HG03457 (cell line): ENCODE data around the gene SRGAP1.
"Not testable (repeated sequence)": the region's sequence is repeated elsewhere in the genome, so short reads cannot be mapped to it uniquely, and the experiment has no call there.

Experiments used
- ATAC-seq: cut with Tn5 transposase; IDR thresholded peaks from one replicate; pipeline ENCODE4 v1.9.1; 2021; ENCODE audit warnings: moderate number of reproducible peaks; ENCODE audit not compliant: unreplicated experiment

Gene SRGAP1

GRCh38 chr12:63865448-63865847 is 20.9 kb downstream of the SRGAP1 start:
- ATAC-seq: no peak

- ATAC-seq: no peak
These were observed 22.6 kb downstream of the SRGAP1 start for GRCh38 chr12:63867053-63867452.

- no peak for ATAC-seq
These were observed 25.2 kb downstream of the SRGAP1 start for GRCh38 chr12:63869656-63870055.

- no peak for ATAC-seq
These were observed 26.3 kb downstream of the SRGAP1 start for GRCh38 chr12:63870838-63871237.

- no peak for ATAC-seq
These were observed 30.5 kb downstream of the SRGAP1 start for GRCh38 chr12:63874897-63875480.

GRCh38 chr12:63875703-63876102 is 31.2 kb downstream of the SRGAP1 start:
- ATAC-seq: no peak

DNA sequence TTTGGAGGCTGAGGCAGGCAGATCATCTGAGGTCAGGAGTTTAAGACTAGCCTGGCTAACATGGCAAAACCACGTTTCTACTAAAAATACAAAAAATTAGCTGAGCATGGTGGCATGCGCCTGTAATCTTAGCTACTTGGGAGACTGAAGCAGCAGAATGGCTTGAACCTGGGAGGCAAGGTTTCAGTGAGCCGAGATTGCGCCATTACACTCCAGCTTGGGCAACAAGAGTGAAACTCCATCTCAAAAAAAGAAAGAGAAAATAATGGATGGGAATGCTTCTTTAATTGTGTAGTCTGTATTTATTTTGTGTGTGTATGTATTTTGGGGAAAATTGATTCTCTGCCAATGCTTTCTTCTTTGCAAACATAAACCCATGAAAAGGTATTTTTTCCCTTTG is 32.5 kb downstream of the SRGAP1 start:
- no peak for ATAC-seq

- no peak for ATAC-seq
These were observed 33.2 kb downstream of the SRGAP1 start for GRCh38 chr12:63877693-63878092.

DNA sequence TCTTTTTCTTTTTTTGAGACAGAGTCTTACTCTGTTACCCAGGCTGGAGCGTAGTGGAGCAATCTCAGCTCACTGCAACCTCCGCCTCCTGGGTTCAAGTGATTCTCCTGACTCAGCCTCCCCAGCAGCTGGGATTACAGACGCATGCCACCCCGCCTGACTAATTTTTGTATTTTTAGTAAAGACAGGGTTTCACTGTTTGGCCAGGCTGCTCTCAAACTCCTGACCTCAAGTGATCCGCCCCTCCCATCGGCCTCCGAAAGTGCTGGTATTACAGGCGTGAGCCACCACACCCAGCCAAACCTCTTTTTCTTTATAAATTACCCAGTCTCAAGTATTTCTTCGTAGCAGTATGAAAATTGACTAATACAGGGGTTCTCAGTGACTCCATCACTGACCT is 35.7 kb downstream of the SRGAP1 start:
- ATAC-seq: not testable (repeated sequence)

GRCh38 chr12:63880742-63881263 is 36.3 kb downstream of the SRGAP1 start:
- no peak for ATAC-seq

- ATAC-seq: no peak
These were observed 38.3 kb downstream of the SRGAP1 start for GRCh38 chr12:63882844-63883243.

GRCh38 chr12:63885401-63885800 is 40.9 kb downstream of the SRGAP1 start:
- ATAC-seq: no peak

GRCh38 chr12:63888908-63889635 is 44.6 kb downstream of the SRGAP1 start:
- ATAC-seq: no peak

DNA sequence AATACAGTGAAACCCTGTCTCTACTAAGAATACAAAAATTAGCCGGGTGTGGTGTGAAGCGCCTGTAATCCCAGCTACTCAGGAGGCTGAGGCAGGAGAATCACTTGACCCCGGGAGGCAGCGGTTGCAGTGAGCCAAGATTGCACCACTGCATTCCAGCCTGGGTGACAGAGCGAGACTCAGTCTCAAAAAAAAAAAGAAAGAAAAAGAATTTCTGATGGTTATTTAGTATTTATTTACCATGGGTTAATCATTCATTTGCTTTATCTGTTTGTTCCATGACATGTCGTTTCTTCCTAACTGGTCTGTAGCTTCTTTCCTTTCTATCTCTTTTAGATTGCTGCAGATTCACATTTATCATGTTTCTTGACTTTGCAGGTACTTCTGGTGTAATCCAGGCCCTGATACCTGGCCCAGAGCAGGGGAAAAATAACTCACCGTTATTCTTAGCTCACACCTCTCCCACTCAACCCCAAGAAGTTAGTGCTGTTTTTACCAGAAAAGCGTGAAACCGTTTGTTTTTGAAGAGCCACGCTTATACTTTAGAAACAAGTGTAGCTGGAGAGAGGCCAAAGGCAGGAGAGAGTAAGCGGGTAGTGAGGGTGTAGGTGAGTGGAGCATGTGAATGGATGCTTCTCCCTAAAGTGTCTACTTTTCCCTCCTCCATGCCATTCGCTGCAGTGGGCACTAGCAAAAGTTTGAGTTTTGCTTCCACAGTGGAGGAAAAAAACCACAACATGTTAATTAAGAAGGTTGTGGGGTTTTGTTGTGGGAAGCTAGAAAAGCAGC is 45.4 kb downstream of the SRGAP1 start:
- no peak for ATAC-seq

DNA sequence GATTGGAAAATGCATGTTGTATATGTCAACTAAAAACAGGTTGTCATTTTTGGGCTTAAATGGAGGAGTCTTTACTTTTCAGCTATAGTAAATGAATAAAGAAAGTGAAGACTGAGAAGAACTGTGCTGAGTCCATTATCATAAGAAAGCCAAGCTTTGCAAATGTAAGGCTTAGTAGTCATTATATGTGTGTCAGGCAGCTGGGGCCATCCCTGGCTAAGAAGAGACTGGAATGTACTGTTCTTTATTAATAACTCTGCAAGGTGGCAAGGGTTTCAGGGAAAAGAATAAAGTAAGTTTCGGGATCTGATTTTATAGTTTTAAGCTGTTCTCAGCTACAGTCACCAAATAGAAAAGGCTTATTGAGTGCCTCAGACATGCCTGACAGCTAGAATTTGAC is 48.7 kb downstream of the SRGAP1 start:
- ATAC-seq: no peak

DNA sequence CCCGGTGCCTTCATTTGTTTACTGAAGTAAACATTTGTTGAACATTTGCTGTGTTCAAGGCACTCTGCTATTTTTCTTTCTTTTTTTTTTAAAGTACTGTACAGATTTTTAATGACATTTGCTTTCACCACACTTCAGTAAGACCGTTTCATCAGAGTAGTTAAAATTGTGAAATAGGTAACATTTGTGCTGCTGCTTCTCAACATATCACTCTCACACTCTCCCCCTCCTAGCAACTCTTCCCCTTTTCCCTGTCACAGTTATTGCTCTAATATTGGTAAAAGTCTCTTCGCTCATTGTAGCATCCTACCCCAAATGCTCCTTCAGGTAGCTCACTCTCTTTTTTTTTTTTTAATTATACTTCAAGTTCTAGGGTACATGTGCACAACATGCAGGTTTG is 49.6 kb downstream of the SRGAP1 start:
- ATAC-seq: no peak

DNA sequence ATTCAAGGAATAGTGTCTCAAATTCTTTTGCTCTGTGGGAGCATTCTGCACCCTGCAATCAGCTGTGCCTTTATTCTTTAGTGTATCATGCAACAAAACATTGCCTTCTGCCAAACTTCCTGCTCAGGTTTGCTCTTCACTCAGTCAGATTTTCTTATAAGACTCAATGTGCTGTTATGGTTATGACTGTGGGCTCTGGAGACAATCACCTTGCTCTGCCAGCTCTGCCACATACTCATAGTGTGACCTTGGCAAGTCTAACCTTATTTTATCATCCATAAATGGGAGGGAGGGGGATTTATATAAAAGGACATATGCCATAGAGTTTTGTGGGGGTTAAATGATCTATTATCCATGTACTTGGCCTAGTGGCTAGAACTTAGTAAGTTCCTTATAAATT is 51.3 kb downstream of the SRGAP1 start:
- no peak for ATAC-seq

DNA sequence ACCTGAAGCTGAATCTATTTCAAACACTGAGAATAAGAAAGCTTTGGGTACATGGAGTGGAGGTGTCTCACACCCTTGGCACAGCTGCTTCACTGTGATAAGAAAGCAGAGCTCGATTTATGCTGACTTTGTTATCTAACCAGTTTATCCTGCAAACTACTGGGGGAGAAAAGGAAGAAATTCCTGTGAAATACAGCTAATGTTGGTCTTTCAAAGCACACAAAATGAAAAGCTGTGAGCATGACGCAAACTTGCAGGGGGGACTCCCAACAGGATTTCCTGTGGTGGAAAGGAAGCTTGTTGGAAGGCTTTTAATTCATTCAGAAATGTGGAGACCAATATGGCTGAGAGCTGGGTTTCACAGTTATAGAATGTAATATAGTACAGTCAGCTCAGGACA is 53.4 kb downstream of the SRGAP1 start:
- no peak for ATAC-seq

DNA sequence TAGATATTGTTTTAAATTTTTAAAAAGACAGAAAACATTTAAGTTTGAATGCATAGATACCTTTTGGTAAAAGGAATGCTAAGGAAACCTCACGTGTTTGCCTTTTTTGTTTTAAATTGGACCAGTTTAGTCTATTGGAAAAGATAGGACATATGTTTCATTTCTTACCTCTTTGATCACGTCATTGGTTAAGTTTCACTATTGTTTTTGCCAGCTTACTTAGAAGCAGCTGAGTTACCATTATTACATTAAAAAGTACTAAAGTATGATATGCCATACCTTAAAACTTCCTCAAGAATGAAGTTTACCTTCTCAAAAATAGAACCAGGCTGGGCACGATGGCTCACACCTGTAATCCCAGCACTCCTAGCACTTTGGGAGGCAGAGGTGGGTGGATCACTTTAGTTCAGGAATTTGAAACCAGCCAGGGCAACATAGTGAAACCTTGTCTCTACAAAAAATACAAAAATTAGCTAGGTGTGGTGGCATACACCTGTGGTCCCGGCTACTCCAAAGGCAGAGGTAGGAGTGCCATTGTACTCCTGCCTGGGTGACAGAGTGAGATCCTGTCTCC is 54.4 kb downstream of the SRGAP1 start:
- no peak for ATAC-seq

DNA sequence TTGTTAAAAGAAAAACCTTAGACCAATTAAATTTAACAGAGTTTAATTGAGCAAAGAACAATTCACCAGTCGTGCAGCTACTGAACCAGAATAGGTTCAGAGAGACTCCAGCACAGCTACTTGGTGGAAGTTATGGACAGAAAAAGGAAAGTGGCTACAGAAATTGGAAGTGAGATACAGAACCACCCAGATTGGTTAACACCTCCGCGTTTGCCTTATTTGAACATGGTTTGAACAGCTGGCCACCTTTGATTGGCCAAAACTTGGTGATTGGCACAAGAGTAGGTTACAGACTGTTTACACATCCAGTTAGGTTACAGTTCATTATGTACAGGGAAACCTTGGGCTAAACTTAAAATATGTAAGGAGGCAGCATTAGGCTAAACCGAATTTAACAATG is 54.9 kb downstream of the SRGAP1 start:
- no peak for ATAC-seq
